DOHH2 (cell line): ENCODE data around the gene RGS19.

ENCODE experiments used
- H3F3A ChIP-seq: fragments of 200-600 bp; sonication (generic), shearing (Covaris generic); 2 replicates; pipeline ENCODE4 v1.6.0; 2016; ENCODE audit warnings: antibody characterized with exemption, mild to moderate bottlenecking; ENCODE audit not compliant: control insufficient read depth, insufficient read depth
- H3K27ac ChIP-seq: fragments of 200-600 bp; sonication (generic); 2 replicates; pipeline ENCODE4 v1.5.1; 2014; ENCODE audit warnings: low read depth, mild to moderate bottlenecking, low read length, moderate library complexity
- H3K27me3 ChIP-seq: fragments of 200-600 bp; sonication (generic); 2 replicates; pipeline ENCODE4 v1.6.1; 2014; ENCODE audit warnings: mild to moderate bottlenecking, low read length, mixed read lengths; ENCODE audit not compliant: control insufficient read depth
- H3K36me3 ChIP-seq: fragments of 200-600 bp; sonication (generic); 2 replicates; pipeline ENCODE4 v1.6.1; 2014; ENCODE audit warnings: mild to moderate bottlenecking, low read length, moderate library complexity, mixed read lengths; ENCODE audit not compliant: control insufficient read depth
- H3K4me1 ChIP-seq: fragments of 200-600 bp; sonication (generic); 2 replicates; pipeline ENCODE4 v1.6.1; 2014; ENCODE audit warnings: mild to moderate bottlenecking, low read length, mixed read lengths; ENCODE audit not compliant: control insufficient read depth
- H3K4me2 ChIP-seq: fragments of 200-600 bp; sonication (generic); 2 replicates; pipeline ENCODE4 v1.6.0; 2014; ENCODE audit warnings: mild to moderate bottlenecking, low read length, moderate library complexity
- H3K4me3 ChIP-seq: fragments of 200-600 bp; sonication (generic); 2 replicates; pipeline ENCODE4 v1.5.1; 2014; ENCODE audit warnings: mild to moderate bottlenecking, low read length, mixed read lengths
- H3K79me2 ChIP-seq: fragments of 200-600 bp; sonication (generic); 2 replicates; pipeline ENCODE4 v1.6.1; 2014; ENCODE audit warnings: mild to moderate bottlenecking, low read length, mixed read lengths; ENCODE audit not compliant: control insufficient read depth
- H3K9me2 ChIP-seq: fragments of 200-600 bp; sonication (generic); replicated peaks from 2 replicates; pipeline ENCODE4 v1.6.1; 2014; ENCODE audit warnings: mild to moderate bottlenecking, low read length, mixed read lengths; ENCODE audit not compliant: control insufficient read depth
- H3K9me3 ChIP-seq: fragments of 200-600 bp; sonication (generic); 2 replicates; pipeline ENCODE4 v1.6.1; 2014; ENCODE audit warnings: antibody characterized with exemption, low read length, mixed read lengths; ENCODE audit not compliant: control insufficient read depth, insufficient read depth
- H4K20me1 ChIP-seq: fragments of 200-600 bp; sonication (generic); 2 replicates; pipeline ENCODE4 v1.6.0; 2014; ENCODE audit warnings: low read depth, mild to moderate bottlenecking, antibody characterized with exemption, low read length, moderate library complexity; ENCODE audit not compliant: control insufficient read depth, insufficient read depth
- CTCF ChIP-seq: fragments of 200-600 bp; sonication (generic); IDR thresholded peaks from one replicate; pipeline ENCODE4 v1.5.1; 2014; ENCODE audit warnings: antibody characterized with exemption, mild to moderate bottlenecking, low read depth, low read length; ENCODE audit not compliant: poor library complexity, severe bottlenecking
- EZH2phosphoT487 ChIP-seq: fragments of 200-600 bp; sonication (generic); IDR thresholded peaks from 2 replicates; pipeline ENCODE4 v1.6.1; 2017; ENCODE audit warnings: borderline replicate concordance, mild to moderate bottlenecking, antibody characterized with exemption, low read length, moderate library complexity, mixed read lengths

The RGS19 gene

GRCh38 chr20:64049060-64049877 lies 30.0 kb downstream of the RGS19 start, which contains the start of gene SOX18:
SOX18 (minus strand) TSS chr20:64049639; CDS start chr20:64049516, 123 bp downstream.
- Histone ChIP-seq H3K4me2 (no peak within 1 kb of the TSS; the same call in 1 of the 2 replicates), H3K27ac (no peak within 1 kb of the TSS)
- TF ChIP-seq EZH2phosphoT487, result no peak
- no peak for TF ChIP-seq CTCF

GRCh38 chr20:64048402-64049044 lies 30.8 kb downstream of the RGS19 start:
- Histone ChIP-seq H3K4me2 (no peak overlapping the region), H3K36me3 (no peaks in the 10 kb centered on the region), H3K79me2 (no peaks in the 10 kb centered on the region), H3K4me1 (no peaks in the 10 kb centered on the region; the same call in 1 of the 2 replicates), H4K20me1 (no peaks in the 10 kb centered on the region), H3K4me3 (no peak overlapping the region), H3K9me2 (no peaks in the 10 kb centered on the region), H3F3A (peaks cover 7% of the 10 kb centered on the region), H3K9me3 (no peaks in the 10 kb centered on the region), H3K27ac (no peak overlapping the region), H3K27me3 (peaks cover 35% of the 10 kb centered on the region)
- no peak for TF ChIP-seq CTCF
- TF ChIP-seq EZH2phosphoT487, result no peak

More at GRCh38 chr20:64049060-64049877, 30.0 kb downstream of the RGS19 start, which contains the start of gene SOX18:
- Histone ChIP-seq H3F3A (no peaks in the 10 kb centered on the region; the same call in 1 of the 2 replicates), H3K36me3 (no peaks in the 10 kb centered on the region), H3K9me2 (no peaks in the 10 kb centered on the region), H3K27me3 (peaks cover 41% of the 10 kb centered on the region), H4K20me1 (no peaks in the 10 kb centered on the region), H3K9me3 (no peaks in the 10 kb centered on the region), H3K4me3 (no peak within 1 kb of the TSS), H3K79me2 (no peaks in the 10 kb centered on the region), H3K4me1 (no peaks in the 10 kb centered on the region; the same call in 1 of the 2 replicates)

GRCh38 chr20:64047968-64048401 lies 31.3 kb downstream of the RGS19 start:
- H3K4me2 ChIP-seq, result no peak overlapping the region
- no peak overlapping the region for H3K4me3 ChIP-seq
- TF ChIP-seq EZH2phosphoT487 (no peak), CTCF (no peak)
- H3K79me2 ChIP-seq, result no peaks in the 10 kb centered on the region
- no peaks in the 10 kb centered on the region for H3K9me3 ChIP-seq
- H3K9me2 ChIP-seq, result no peaks in the 10 kb centered on the region
- peaks cover 31% of the 10 kb centered on the region for H3K27me3 ChIP-seq
- peaks cover 11% of the 10 kb centered on the region for H3F3A ChIP-seq
- H3K36me3 ChIP-seq, result no peaks in the 10 kb centered on the region
- H3K4me1 ChIP-seq, result no peaks in the 10 kb centered on the region; the same call in 1 of the 2 replicates
- H3K27ac ChIP-seq, result no peak overlapping the region
- H4K20me1 ChIP-seq, result no peaks in the 10 kb centered on the region
